HG03342 (cell line): ENCODE results near the gene MCC.
A peak's percentile ranks its signal among the peaks of the same experiment; 100 is the strongest.
"Not testable (repeated sequence)": the region's sequence is repeated elsewhere in the genome, so short reads cannot be mapped to it uniquely, and the experiment has no call there.

ENCODE experiments used
- ATAC-seq: cut with Tn5 transposase; IDR thresholded peaks from one replicate; pipeline ENCODE4 v1.9.1; 2021; ENCODE audit warnings: mild to moderate bottlenecking, moderate library complexity; ENCODE audit not compliant: unreplicated experiment

MCC gene

DNA sequence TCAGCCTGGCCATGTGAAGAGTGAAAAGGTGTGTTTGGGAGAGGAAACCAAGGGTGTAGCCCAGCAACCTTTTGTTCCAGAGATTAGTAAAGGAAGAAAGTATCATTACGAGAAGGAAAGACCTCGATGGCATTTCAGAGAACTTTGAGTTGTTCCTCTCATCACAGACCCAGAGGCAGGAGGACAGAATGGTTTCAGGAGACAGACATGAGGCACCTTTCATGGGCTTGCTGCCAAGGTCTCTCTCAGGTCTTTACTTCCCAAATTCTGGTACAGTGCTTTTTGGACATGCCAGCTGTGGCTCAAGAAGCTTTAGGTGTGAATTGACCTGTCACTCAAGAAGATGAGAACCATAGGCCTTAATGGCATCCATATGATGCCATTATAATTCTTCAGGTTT is 2.8 kb upstream of the MCC start:
- no peak for ATAC-seq

DNA sequence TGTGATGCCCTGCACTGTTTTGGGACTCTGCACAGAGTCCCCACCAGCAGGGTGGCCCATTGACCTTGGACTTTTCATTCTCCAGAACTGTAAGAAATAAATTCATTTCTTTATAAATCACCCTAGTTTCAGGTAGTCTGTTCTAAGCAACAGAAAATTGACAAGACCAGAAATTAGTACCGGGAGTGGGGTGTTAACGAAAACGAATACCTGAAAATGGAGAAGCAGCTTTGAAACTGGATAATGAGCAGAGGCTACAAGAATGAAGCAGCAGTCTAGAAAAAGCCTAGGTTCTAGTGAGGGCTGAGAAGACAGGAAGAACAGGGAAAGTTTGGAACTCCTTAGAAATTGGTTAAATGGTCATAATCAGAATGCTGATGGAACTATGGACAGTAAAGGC is 2.1 kb upstream of the MCC start:
- ATAC-seq = no peak

DNA sequence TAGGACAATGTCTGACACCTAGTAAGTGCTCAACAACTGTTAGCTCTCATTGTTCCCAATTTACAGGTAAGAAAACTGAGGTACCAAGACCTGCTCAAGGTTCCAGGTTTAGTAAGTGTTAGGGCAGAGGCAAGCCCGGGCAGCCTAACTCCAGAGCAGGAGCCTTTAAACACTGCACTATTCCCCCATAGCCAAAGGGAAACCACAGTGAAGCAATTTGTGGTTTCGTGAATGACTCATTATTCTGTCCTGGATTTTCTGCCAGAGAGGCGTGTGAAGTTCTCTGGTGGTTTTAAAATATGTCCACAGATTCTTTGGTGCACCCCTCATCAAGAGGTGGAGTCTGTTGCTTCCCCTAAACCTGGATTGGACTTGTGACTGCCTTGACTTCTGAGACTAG is 1.0 kb upstream of the MCC start:
- ATAC-seq = peak; percentile 46

DNA sequence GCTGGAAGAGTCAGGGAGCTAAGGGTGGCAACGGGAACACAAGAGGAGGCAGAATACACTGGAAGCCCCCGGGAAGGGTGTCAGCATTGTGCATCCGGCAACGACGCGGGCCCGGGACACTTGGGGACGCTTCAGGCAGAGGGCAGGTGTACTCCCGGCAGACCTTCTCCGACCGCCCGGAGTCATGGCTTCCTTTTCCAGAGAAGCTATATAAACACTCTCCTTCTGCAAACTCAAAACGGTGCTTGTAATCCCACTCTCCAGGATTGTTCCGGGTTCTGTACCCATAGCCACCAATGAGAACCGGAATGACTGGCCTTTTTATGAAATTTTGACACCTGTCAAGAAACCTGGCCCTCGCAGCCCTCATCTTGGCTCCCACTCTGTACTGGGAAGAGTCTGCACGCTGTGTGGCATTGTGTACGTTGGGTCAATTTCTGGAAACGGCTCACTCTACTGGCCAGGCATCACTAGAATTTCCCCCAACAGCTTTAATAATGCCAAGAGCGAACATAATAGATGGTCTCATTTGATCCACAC is 462 bp upstream of the MCC start:
- ATAC-seq = no peak

DNA sequence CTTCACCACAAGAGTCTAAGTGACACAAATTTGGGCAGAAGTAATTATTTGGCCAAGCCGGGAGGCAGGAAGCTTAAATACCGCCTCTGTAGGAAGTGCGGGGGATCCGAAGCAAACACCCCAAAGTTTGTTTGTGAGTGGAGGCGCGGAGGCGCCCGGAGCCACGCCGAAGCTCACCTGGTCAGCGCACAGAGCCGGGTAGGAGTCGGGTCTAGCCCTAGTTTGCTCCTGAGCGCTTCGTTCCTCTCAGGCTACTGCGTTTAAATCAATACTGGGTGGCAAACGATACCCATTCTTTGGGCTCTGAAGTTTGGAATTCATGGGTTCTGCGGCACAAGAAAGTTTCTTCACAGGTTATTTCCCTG is 855 bp downstream of the MCC start:
- ATAC-seq = no peak

DNA sequence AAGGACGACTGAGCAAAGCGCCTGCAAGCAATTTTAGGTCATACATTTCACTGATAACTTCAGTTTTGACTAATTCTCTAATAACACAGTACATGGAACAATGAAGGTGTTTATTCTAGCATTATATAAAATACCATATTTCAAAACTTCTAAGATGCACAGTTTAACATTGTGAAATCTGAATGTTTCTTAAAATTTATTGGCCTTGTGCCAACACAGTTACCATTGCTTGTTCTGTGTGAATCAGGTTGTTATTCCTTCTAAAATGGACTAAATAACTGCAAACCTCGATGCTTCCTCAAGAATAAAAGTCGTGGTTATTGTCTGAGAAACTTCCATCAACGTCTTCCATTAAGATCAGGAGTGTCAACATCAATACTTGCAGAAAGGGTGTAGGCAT is 8.0 kb downstream of the MCC start:
- ATAC-seq = no peak

DNA sequence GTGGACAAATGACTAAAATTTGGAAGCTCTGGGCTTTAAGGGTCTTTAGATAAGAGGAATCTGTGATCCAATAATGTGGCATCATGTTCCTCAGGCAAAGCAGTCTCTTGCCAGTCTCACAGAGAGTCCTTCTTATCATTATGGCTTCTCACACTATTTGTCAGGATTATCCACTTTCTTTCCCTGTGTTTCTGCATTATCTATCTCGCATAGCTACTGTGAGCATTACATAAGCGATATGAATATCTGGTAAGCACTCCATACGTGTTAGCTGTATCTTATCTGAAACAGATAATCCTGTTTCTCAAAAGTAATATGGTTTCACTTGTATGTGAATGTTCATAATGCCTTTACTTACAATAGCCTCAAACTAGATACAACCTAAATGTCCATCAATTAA is 9.6 kb downstream of the MCC start:
- no peak for ATAC-seq

DNA sequence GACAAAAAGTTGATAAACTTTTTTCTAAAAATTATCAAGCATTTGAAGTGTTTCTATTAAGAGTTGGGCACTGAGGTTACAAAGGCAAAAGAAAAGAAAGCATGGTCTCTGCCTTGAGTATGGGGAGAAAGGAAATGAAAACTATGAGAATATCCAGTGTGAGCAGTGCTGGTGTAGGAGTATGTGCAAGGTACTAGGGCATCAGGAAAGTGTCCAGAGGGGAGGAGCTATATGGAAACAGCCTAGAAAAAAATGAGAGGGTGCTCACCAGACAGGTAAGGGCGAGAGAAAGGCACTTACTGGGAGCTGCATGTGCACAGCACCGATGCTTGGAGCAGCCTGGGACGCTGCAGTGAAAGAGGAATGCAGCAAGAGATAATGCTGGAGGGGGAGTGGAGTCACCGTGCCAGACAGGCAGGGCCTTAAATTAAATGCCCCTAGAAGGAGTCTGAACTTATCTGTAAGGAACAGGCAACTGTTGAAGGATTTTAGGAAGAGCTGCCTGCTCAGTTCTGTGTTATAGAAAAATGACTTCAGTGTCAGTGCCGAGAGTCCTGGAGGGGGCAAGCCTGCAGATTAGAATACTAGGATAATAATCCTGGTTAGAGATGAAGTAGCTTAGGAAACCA is 14.0 kb downstream of the MCC start:
- no peak for ATAC-seq

DNA sequence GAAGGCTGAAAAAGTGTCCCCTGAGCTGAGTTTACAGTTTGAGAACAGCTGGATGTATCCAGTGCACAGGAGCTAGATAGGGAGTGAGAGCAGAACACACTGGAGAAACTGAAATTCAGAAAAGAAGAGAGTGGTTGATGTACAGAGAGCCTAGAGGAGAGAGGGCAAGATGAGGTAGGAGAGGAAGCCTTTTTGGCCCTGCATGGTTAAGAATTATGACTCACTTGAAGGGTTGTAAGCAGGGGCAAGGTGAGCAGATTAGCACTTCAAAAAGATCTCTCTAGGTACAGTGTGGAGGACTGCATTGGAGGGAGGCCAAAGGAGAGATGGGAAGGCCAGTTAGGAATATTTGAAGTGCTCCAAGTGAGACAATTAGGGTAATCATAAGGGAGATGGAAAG is 25.2 kb downstream of the MCC start:
- ATAC-seq = no peak

DNA sequence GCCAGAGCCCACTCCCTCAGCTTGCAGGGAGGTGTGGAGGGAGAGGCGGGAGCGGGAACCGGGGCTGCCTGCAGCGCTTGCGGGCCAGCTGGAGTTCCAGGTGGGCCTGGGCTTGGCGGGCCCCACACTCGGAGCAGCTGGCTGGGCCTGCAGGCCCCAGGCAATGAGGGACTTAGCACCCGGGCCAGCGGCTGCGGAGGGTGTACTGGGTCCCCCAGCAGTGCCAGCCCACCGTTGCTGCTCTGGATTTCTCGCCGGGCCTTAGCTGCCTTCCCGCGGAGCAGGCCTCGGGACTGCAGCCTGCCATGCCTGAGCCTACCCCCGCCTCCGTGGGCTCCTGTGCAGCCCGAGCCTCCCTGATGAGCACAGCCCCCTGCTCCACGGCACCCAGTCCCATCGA is 31.1 kb downstream of the MCC start:
- not testable (repeated sequence) for ATAC-seq

DNA sequence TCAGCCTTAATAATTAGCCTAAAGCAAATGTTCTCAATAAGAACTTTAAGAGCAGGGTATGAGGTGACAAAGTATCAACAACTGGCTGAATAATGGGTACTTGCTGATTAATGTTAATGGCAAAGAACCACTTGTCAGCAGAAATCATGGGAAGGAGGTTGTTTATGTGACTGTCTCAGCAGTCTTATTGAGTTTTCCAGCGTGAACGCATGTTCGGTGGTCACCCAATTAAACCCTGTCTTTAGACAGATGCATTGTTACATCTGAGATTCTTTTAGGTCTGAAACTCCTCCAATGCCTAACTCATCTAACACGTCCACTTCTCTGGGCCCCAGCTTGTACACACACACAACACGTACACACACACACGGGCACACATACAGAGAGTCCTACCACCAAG is 35.3 kb downstream of the MCC start:
- no peak for ATAC-seq

DNA sequence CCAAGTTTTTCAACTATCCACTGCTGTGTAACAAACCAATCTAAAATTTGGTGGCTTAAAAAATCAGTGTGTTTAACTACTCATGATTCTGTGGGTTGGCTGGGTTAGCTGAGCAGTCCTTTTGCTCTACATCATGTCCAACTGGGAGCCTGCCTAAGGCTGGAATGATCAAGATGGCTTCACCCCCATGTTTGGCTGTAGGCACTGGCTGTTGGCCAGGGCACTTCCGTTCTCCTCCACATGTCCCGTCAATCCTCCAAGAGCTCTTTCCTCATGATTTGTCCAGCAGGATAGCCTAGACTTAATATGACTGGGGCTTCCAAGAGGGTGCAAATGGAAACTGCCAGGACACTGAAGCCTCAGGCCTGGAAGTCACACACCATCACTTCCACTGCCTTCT is 36.5 kb downstream of the MCC start:
- ATAC-seq = no peak

DNA sequence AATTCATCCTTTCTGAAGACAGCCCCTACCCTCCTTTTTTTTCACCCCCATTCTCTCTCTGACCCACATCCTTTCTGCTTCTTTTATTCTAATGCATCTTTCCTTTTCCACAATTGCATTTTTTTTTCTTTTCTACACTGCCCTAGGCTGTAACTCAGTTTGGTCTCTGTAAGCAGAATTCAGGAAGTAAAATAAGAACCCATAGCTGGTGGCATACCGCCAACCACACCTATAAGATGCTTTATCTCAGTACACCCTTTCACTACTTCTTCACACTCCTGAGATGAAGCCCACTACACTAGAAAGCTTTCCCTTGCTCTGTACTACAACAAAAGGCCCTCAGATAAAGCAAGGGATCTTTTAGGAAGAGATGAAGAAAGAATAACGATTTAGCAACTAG is 37.3 kb downstream of the MCC start:
- no peak for ATAC-seq

DNA sequence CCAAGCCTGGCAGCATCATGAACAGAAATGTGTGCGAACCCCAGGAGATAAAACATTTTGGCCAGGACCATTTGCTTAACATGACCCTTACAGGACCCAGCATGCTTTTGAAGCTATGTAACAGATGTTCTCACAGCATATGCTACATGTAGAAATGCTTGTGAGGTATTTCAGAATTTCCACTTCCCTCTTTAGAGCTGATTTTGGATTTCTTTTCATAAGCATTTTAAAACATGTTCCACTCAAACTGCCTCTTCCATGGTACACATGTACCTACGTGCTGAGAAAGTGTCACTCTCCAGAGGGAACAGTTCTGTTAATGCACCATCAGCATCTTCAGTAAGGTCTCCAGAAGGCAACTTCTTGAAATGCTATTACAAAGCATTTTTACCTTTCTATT is 37.8 kb downstream of the MCC start:
- no peak for ATAC-seq

DNA sequence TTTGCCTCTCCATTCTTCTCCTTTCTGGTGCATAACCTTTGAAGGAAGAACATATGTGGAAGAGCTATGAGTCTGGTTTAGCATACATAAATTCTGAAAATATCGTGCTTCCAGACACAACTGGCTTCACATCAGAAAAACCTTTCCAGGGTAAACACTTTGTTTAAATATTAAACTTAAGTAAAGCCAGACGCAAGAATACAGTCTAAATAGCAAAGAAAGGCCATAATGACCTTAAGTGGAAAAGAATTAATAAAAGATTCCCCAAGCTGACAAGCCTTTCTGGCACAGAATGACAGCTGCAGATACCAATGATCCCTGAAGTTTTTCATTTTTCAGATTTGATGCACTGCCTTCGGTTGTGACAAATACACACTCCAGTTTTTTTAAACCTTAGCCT is 40.0 kb downstream of the MCC start:
- ATAC-seq = no peak

DNA sequence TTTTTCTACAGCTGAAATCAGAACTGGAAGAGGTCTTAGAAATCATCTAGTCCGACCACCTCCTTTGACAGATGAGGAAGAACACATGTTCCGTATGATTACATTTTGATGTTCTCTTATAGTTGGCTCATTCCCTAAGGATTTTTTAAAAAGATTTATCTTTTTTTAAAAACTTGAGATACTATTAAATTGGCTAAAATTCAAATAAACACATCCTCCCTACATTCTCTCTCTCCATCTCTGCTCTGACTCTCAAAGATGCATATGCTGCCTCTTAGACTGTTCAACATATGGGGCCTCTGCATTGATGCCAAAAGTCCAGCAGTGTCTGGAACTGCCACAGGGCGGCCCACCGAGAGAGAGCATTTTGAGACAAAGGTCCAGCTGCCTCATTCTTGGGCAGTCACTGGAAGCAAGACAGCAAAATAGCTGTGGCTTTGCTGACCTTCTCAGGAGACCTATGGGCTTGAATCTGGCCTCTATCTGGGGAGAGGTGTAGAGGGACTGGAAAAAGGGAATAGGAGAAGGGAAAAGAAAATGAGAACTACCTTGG is 40.7 kb downstream of the MCC start:
- ATAC-seq = no peak

DNA sequence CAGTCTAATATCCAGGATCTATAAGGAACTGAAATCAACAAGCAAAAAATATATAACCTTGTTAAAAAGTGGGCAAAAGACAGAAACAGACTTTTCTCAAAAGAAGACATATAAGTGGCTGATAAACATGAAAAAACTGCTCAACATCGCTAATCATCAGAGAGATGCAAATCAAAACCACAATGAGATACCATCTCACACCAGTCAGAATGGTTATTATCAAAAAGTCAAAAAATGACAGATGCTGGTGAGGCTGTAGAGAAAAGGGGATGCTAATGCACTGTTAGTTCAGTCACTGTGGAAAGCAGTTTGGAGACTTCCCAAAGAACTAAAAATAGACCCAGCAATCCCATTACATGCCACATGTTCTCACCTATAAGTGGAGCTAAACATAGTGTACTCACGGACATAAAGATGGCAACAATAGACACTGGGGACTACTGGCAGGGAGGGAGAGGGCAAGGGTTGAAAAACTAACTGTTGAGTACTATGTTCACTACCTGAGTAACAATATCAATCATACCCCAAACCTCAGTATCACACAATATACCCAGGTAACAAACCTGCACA is 41.8 kb downstream of the MCC start:
- no peak for ATAC-seq

DNA sequence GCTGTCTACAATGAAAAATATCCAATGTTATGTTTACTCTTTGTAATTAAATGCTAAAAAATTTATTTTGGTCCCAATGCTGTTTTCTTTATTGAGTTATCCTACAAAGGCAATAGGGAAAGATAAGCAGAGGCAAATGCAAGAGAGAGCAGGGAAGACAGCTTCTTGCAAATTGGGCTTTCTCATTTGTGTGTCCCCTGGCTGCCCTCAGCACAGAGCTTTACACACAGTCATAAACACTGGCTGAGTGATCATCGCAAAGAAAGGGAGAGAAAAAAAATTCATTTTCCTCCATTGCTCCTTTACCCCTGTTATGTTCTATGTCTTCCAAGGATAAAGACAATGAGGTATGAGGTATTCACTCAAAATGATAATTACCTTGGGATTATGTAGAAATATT is 51.1 kb downstream of the MCC start:
- ATAC-seq = no peak

DNA sequence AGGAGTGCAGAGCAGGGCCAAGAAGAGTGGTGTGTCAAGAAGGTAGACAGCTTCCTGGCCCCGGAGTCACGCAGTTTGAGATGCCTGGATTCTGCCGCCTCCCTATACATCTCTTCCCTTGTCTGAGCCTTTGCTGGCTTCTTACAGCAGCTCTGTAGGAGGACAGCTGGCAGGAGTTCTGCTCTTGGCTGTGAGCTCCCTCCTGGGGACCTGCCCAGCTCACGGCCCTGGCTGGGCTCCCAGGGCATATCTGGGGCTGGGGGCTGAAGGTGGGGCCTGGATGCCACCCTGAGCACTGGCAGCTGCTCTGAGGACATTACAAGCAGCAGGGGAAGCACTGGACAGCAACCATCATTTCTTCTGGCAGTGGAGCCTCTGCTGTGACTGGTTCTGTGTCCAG is 52.7 kb downstream of the MCC start:
- ATAC-seq = no peak

DNA sequence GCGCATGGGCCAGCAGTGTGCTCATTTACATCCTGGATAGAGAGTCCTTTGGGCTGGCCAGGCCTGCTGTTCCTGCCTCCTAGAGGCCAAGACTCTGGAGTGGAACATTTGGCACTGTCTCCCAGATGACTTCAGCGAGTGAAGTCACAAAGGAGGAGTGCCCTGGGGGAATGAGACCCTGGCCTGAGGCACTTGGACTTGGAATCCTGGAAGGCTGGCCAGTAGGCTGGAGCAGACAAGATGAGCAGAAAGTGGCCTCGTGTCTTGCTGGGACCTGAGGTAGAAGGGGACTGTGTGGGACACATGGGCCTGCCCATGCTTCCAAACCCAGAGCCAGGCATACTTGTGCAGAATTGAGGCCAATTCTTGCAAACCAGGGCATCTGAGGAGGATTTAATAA is 53.4 kb downstream of the MCC start, which contains the start of gene TSSK1B:
TSS of gene TSSK1B (minus strand) at position 101 of the 400 bp plus-strand sequence. CDS start 150 bp downstream, outside the sequence.
- no peak for ATAC-seq

DNA sequence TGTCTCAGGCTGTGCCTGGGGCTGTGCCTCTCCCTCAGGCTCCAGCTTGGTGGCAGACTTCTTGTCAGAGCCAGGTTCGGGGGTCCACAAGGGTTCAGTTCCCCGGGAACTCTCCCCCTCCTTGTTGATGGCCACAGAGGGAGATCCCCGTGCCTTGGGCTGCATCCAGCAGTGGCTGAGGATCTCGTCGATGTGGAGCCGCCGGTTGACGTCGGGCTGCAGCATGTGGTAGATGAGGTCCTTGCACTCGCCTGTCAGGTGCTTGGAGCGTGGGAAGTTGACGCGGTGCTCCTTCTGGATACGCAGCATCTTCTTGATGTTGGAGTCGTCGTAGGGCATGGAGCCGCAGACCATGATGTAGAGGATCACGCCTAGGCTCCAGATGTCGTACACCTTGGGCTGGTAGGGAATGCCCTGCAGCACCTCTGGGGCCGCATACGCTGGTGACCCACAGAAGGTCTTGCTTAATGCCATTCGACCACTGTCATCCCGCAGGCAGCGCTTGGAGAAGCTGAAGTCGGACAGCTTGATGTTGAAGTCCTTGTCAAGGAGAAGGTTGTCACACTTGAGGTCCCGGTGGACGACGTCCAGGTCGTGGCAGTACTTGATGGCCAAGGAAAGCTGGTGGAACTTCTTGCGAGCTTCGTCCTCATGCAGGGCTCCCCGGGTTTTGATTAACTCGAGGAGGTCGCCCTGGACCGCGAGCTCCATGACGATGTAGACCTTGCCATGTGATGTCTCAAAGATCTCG is 54.2 kb downstream of the MCC start:
- no peak for ATAC-seq

DNA sequence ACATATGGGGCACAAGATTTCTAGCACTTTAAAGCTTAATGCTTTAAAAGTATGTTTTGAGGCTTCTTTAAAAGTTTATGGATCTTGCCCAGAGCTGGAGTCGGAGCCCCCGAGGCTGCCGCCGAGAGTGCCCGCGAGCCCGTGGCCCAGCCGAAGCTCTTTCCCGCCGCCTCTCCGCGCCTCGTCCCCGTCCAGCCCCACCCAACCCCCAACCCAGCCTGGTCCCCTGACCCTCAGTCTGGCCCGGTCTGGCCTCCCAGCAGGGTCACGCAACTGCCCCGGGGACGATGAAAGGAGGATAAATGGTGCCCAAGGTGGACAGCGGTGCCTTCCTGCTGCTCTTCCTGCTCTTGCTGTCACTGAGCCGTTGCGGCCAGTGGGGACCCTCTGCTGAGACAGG is 55.2 kb downstream of the MCC start:
- ATAC-seq = no peak
